CD14-positive monocyte (primary cell): ENCODE results near the gene SKIDA1. TPM values are rescaled to one million over a fixed set of nuclear protein-coding genes. Genes with fewer than 3 reads are reported as not detected.

Source experiments
- DNase-seq, 3 donors: peaks; one replicate each; pipeline ENCODE4 v3.0.0-alpha.2; 2011 to 2022
- H2AFZ ChIP-seq: 2 replicates; pipeline ENCODE4 v1.6.0; 2012; ENCODE audit warnings: mild to moderate bottlenecking, low read depth, low read length, inconsistent platforms; ENCODE audit not compliant: insufficient read depth, poor library complexity, severe bottlenecking
- H3K27ac ChIP-seq, 2 donors: 1 replicate in 1 of 2; 2 replicates in 1 of 2; pipeline ENCODE4 v1.5.1; 2012 to 2013; ENCODE audit warnings: low read length in 2 of 2, control low read depth in 1 of 2, inconsistent platforms in 1 of 2, low read depth in 1 of 2, mild to moderate bottlenecking in 1 of 2
- H3K27me3 ChIP-seq, 2 donors: one replicate each; pipeline versions ENCODE4 v1.6.0 to v1.6.1; 2011 to 2013; ENCODE audit warnings: low read length in 2 of 2; ENCODE audit not compliant: control insufficient read depth in 2 of 2, insufficient read depth in 2 of 2
- H3K36me3 ChIP-seq, 2 donors: replicated peaks in 1 of 2; 1 replicate in 1 of 2; 2 replicates in 1 of 2; pipeline versions ENCODE4 v1.5.1 to v1.6.1; 2012 to 2013; ENCODE audit warnings: low read length in 2 of 2, control low read depth in 1 of 2, inconsistent platforms in 1 of 2, mild to moderate bottlenecking in 1 of 2; ENCODE audit not compliant: insufficient read depth in 2 of 2, control insufficient read depth in 1 of 2
- H3K4me1 ChIP-seq, 2 donors: 1 replicate in 1 of 2; 2 replicates in 1 of 2; pipeline versions ENCODE4 v1.5.1 to v1.6.1; 2012 to 2013; ENCODE audit warnings: low read length in 2 of 2, control low read depth in 1 of 2, inconsistent platforms in 1 of 2, mild to moderate bottlenecking in 1 of 2, moderate library complexity in 1 of 2; ENCODE audit not compliant: insufficient read depth in 2 of 2, control insufficient read depth in 1 of 2
- H3K4me2 ChIP-seq: replicated peaks from 2 replicates; pipeline ENCODE3; 2012; ENCODE audit warnings: low read length, moderate library complexity, mild to moderate bottlenecking; ENCODE audit not compliant: poor library complexity, severe bottlenecking; ENCODE audit errors: extremely low read depth
- H3K4me3 ChIP-seq, 3 experiments: fragments of 200-600 bp in 1 of 3; sonication (generic) in 1 of 3; replicated peaks in 1 of 3; 1 replicate in 2 of 3; 2 replicates in 1 of 3; pipeline ENCODE4 v1.5.1; 2011 to 2013; ENCODE audit warnings: low read length in 3 of 3, mild to moderate bottlenecking in 3 of 3, control low read depth in 2 of 3, low read depth in 2 of 3, inconsistent platforms in 1 of 3, moderate library complexity in 1 of 3
- H3K79me2 ChIP-seq: 2 replicates; pipeline ENCODE4 v1.6.0; 2012; ENCODE audit warnings: mild to moderate bottlenecking, control low read depth, inconsistent platforms, low read length, moderate library complexity; ENCODE audit not compliant: insufficient read depth
- H3K9ac ChIP-seq: 2 replicates; pipeline ENCODE4 v1.6.0; 2017; ENCODE audit warnings: low read length, mild to moderate bottlenecking; ENCODE audit not compliant: insufficient read depth, poor library complexity, severe bottlenecking
- H3K9me3 ChIP-seq, 2 donors: replicated peaks in 1 of 2; 1 replicate in 1 of 2; 2 replicates in 1 of 2; pipeline versions ENCODE4 v1.5.1 to v1.6.1; 2012 to 2013; ENCODE audit warnings: low read length in 2 of 2, control low read depth in 1 of 2; ENCODE audit not compliant: control insufficient read depth in 1 of 2, insufficient read depth in 1 of 2
- H4K20me1 ChIP-seq: 2 replicates; pipeline ENCODE4 v1.6.0; 2012; ENCODE audit warnings: mild to moderate bottlenecking, low read length, control low read depth, moderate library complexity; ENCODE audit not compliant: insufficient read depth
- H3K27ac Mint-ChIP-seq, 7 donors: one replicate each; pipeline ENCODE4 v1.8.0; 2020; ENCODE audit warnings: mild to moderate bottlenecking in 7 of 7, mixed read lengths in 7 of 7, moderate library complexity in 6 of 7, inconsistent platforms in 2 of 7
- H3K27me3 Mint-ChIP-seq, 3 donors: one replicate each; pipeline ENCODE4 v1.8.0; 2021 to 2022; ENCODE audit warnings: low read depth in 3 of 3, mild to moderate bottlenecking in 3 of 3, mixed read lengths in 3 of 3, moderate library complexity in 3 of 3, inconsistent platforms in 1 of 3
- H3K36me3 Mint-ChIP-seq, 2 donors: one replicate each; pipeline ENCODE4 v1.8.0; 2020; ENCODE audit warnings: mixed read lengths in 2 of 2, inconsistent platforms in 1 of 2, mild to moderate bottlenecking in 1 of 2
- H3K4me1 Mint-ChIP-seq: one replicate; pipeline ENCODE4 v1.8.0; 2020; ENCODE audit warnings: mild to moderate bottlenecking, mixed read lengths
- H3K4me3 Mint-ChIP-seq, 2 donors: one replicate each; pipeline ENCODE4 v1.8.0; 2020; ENCODE audit warnings: mild to moderate bottlenecking in 2 of 2, mixed read lengths in 2 of 2, moderate library complexity in 1 of 2
- H3K9me3 Mint-ChIP-seq, 7 donors: one replicate each; pipeline ENCODE4 v1.8.0; 2020 to 2022; ENCODE audit warnings: mixed read lengths in 7 of 7, mild to moderate bottlenecking in 6 of 7, moderate library complexity in 6 of 7, inconsistent platforms in 2 of 7
- WGBS: methylation state at CpG from one replicate; pipeline ENCODE4 v1.1.5; 2013; ENCODE audit warnings: missing lambda C conversion rate; ENCODE audit not compliant: insufficient coverage; 5-methylcytosine and 5-hydroxymethylcytosine counted together
- intact Hi-C, 2 donors: fragments of 100-400 bp; cut with micrococcal nuclease; formaldehyde crosslinking; loops; one replicate each; pipeline versions ENCODE4 v1.15.0 to v1.15.1; 2023
- polyA plus RNA-seq, 3 donors: library from polyadenylated mRNA; depleted of rRNA in 1 of 3; unstranded in 2 of 3; stranded (reverse) in 1 of 3; fragments of 300-500 nt in 2 of 3; fragments of >200 nt in 1 of 3; fragmentation: Illumina TruSeq in 2 of 3; gene quantifications; 1 replicate in 2 of 3; 2 replicates in 1 of 3; pipeline ENCODE4 v1.2.3, GENCODE V29; 2012 to 2021
- TF ChIP-seq, protein P1 (sequence below): fragments of 200-600 bp; IDR thresholded peaks from one replicate; pipeline ENCODE4 v1.8.0; 2022; ENCODE audit warnings: antibody characterized with exemption, mild to moderate bottlenecking

Gene SKIDA1
- polyA plus RNA-seq, 3 donors = 0.04 to 0.15 TPM; not detected in 1

DNA sequence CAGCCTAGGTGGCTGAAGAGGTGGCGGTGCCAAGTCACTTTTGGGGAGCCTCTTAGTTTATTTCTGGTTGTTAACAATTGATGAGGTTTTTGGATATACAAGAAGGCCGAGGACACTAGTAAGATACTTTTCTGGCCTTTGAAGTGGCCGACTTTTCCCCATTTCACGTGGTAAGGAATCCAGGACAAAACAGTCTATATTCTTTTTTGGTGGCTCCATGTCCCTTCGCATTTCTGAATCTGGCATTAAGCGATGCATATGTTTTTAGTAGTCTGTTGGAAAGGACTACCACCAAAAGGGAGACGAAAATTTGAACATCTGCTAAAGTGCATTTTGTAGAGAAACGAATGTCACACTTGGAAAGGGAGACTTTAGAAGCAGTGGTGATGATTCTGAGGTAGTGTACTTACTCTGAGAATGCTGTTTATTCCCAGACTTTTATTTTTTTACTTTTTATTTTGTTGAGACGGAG lies 10.0 kb upstream of the SKIDA1 start:
- Histone ChIP-seq H2AFZ (peak overlapping the region; percentile 78), H3K4me1 (peaks cover 15 to 21% of the 10 kb centered on the region in 2 donors), H3K9me3 (no peaks in the 10 kb centered on the region), H3K4me3 (peak overlapping the region; percentile 36 to 93 (median 44)), H3K27ac (peak overlapping the region in 1 of 2 donors; percentile 28), H3K79me2 (peaks cover 43% of the 10 kb centered on the region), H3K4me2 (peak overlapping the region; percentile 99), H4K20me1 (peaks cover 35% of the 10 kb centered on the region), H3K27me3 (no peaks in the 10 kb centered on the region), H3K36me3 (peaks cover 26 to 40% of the 10 kb centered on the region in 2 donors), H3K9ac (peak overlapping the region; percentile 43)
- TF ChIP-seq, protein P1, sequence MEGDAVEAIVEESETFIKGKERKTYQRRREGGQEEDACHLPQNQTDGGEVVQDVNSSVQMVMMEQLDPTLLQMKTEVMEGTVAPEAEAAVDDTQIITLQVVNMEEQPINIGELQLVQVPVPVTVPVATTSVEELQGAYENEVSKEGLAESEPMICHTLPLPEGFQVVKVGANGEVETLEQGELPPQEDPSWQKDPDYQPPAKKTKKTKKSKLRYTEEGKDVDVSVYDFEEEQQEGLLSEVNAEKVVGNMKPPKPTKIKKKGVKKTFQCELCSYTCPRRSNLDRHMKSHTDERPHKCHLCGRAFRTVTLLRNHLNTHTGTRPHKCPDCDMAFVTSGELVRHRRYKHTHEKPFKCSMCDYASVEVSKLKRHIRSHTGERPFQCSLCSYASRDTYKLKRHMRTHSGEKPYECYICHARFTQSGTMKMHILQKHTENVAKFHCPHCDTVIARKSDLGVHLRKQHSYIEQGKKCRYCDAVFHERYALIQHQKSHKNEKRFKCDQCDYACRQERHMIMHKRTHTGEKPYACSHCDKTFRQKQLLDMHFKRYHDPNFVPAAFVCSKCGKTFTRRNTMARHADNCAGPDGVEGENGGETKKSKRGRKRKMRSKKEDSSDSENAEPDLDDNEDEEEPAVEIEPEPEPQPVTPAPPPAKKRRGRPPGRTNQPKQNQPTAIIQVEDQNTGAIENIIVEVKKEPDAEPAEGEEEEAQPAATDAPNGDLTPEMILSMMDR = no peak
- Mint-ChIP-seq H3K4me3 (peak overlapping the region; percentile 73 to 86), H3K4me1 (peaks cover 27% of the 10 kb centered on the region), H3K27ac (peak overlapping the region in 3 of 7 donors; percentile 18 to 53 (median 50)), H3K9me3 (peaks cover 0 to 3% (median 0%) of the 10 kb centered on the region in 7 donors), H3K36me3 (peaks cover 20 to 37% of the 10 kb centered on the region in 2 donors), H3K27me3 (no peaks in the 10 kb centered on the region)
- DNase-seq = no peak
- intact Hi-C loops = loop anchor here in 1 of 2 donors (10.0 kb wide), 3 partner anchors 689 to 1909 kb away; partner anchors contain the start of gene BMI1
- 61% methylated on average over 5 of the region's 9 CpGs for WGBS

DNA sequence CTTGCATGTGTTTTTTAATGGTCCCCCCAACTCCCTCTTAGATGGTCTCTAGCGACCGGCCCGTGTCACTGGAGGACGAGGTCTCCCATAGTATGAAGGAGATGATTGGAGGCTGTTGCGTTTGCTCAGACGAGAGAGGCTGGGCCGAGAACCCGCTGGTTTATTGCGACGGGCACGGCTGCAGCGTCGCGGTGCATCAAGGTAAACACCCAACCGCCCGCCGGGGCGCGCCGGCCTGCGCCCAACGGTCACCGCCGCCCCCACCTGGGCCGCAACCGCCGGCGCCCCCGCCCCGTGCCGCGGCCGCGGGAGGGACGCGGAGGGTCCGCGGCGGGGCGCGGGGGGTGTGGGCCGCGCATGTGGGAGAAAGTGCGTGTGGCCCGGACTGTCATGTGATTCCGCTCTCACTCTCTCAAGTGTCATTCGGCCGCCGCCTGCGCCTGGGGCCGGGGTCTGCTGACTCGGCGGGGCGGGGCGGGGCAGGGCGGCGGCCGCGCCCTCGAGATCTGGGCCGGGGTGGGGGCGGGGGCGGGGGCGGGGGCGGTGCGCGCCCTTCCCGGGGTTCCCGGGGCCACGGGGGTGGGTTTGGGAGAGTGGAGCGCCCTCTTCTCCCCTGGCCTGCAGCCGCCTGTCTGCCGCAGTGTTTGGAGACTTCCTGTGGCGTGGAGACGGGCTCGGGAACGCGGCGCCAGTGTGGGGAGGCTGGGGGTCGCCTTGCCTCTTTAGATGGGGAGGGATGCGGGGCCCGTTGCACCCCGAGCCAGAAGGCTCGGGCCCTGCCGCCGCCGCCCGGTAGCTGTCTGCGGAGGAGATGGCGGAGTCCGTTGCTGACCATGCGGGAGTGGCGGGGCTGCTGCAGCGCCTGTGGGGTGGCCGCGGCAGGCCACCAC lies 9.4 kb upstream of the SKIDA1 start:
- Mint-ChIP-seq H3K36me3 (peaks cover 16 to 32% of the 10 kb centered on the region in 2 donors), H3K9me3 (peaks cover 0 to 3% (median 0%) of the 10 kb centered on the region in 7 donors), H3K4me3 (peak overlapping the region; percentile 90 to 98), H3K27ac (peak overlapping the region; percentile 63 to 89 (median 75)), H3K4me1 (peaks cover 23% of the 10 kb centered on the region), H3K27me3 (no peaks in the 10 kb centered on the region)
- peaks cover 35% of the 10 kb centered on the region for H4K20me1 ChIP-seq
- peaks cover 22 to 34% of the 10 kb centered on the region in 2 donors for H3K36me3 ChIP-seq
- H3K27me3 ChIP-seq = no peaks in the 10 kb centered on the region
- peak; percentile 49 to 73 (median 57) for DNase-seq
- under 1% methylated on average over 67 of the region's 96 CpGs for WGBS
- no peaks in the 10 kb centered on the region for H3K9me3 ChIP-seq
- peak overlapping the region; percentile 78 for H2AFZ ChIP-seq
- intact Hi-C loops = loop anchor here in 1 of 2 donors (10.0 kb wide), 3 partner anchors 690 to 1910 kb away; partner anchors contain the start of gene BMI1
- peak overlapping the region; percentile 75 for H3K9ac ChIP-seq
- H3K27ac ChIP-seq = peak overlapping the region; percentile 70 to 82
- H3K4me1 ChIP-seq = peaks cover 15 to 21% of the 10 kb centered on the region in 2 donors
- H3K4me3 ChIP-seq = peak overlapping the region; percentile 55 to 93 (median 74)
- H3K4me2 ChIP-seq = peak overlapping the region; percentile 99
- TF ChIP-seq, protein P1 = no peak
- H3K79me2 ChIP-seq = peaks cover 43% of the 10 kb centered on the region
